ENCODE data around the gene RGS16. TPM values are rescaled to one million over a fixed set of nuclear protein-coding genes. Genes with fewer than 3 reads are reported as not detected.

Gene RGS16
- total RNA-seq, 1 donor from 2014 or later, result 1.9 TPM

GRCh38 chr1:182589520-182589919, 14.7 kb downstream of the RGS16 start:
- intact Hi-C loops (cut with DNase I), result no loop called here
- DNase-seq (ENCODE audit: low spot score), result no peak

- DNase-seq (ENCODE audit: low spot score), result peak; percentile 89
- intact Hi-C loops (cut with DNase I), result no loop called here
Observed at GRCh38 chr1:182588500-182589396, 15.4 kb downstream of the RGS16 start, which contains the start of gene RNASEL. TSS of gene RNASEL (minus strand) at chr1:182589256. CDS start at chr1:182586806, 2,450 bp downstream.

- intact Hi-C loops (cut with DNase I), result no loop called here
- no peak for DNase-seq (ENCODE audit: low spot score)
Observed at GRCh38 chr1:182587666-182588499, 16.3 kb downstream of the RGS16 start.

- intact Hi-C loops (cut with DNase I), result no loop called here
- no peak for DNase-seq (ENCODE audit: low spot score)
Observed at GRCh38 chr1:182587093-182587492, 17.1 kb downstream of the RGS16 start.

- intact Hi-C loops (cut with DNase I), result no loop called here
- no peak for DNase-seq (ENCODE audit: low spot score)
Observed at GRCh38 chr1:182586380-182586779, 17.8 kb downstream of the RGS16 start.

GRCh38 chr1:182584746-182585145, 19.4 kb downstream of the RGS16 start:
- DNase-seq (ENCODE audit: low spot score), result no peak
- intact Hi-C loops (cut with DNase I), result no loop called here

- intact Hi-C loops (cut with DNase I), result no loop called here
- DNase-seq (ENCODE audit: low spot score), result no peak
Observed at GRCh38 chr1:182580736-182581135, 23.5 kb downstream of the RGS16 start.

- DNase-seq (ENCODE audit: low spot score), result no peak
- intact Hi-C loops (cut with DNase I), result no loop called here
Observed at GRCh38 chr1:182575540-182576149, 28.5 kb downstream of the RGS16 start.

GRCh38 chr1:182574156-182574555, 30.0 kb downstream of the RGS16 start:
- no peak for DNase-seq (ENCODE audit: low spot score)
- intact Hi-C loops (cut with DNase I), result no loop called here

GRCh38 chr1:182570611-182570970, 33.6 kb downstream of the RGS16 start:
- intact Hi-C loops (cut with DNase I), result no loop called here
- no peak for DNase-seq (ENCODE audit: low spot score)

- no peak for DNase-seq (ENCODE audit: low spot score)
- intact Hi-C loops (cut with DNase I), result no loop called here
Observed at GRCh38 chr1:182569939-182570610, 34.1 kb downstream of the RGS16 start.

GRCh38 chr1:182568647-182569284, 35.4 kb downstream of the RGS16 start:
- DNase-seq (ENCODE audit: low spot score), result no peak
- intact Hi-C loops (cut with DNase I), result no loop called here

GRCh38 chr1:182567629-182568028, 36.6 kb downstream of the RGS16 start:
- intact Hi-C loops (cut with DNase I), result no loop called here
- no peak for DNase-seq (ENCODE audit: low spot score)

- intact Hi-C loops (cut with DNase I), result no loop called here
- DNase-seq (ENCODE audit: low spot score), result no peak
Observed at GRCh38 chr1:182565537-182565936, 38.7 kb downstream of the RGS16 start.

GRCh38 chr1:182564406-182565004, 39.7 kb downstream of the RGS16 start:
- intact Hi-C loops (cut with DNase I), result no loop called here
- no peak for DNase-seq (ENCODE audit: low spot score)

GRCh38 chr1:182563095-182563494, 41.1 kb downstream of the RGS16 start:
- no peak for DNase-seq (ENCODE audit: low spot score)
- intact Hi-C loops (cut with DNase I), result no loop called here

GRCh38 chr1:182561456-182561855, 42.7 kb downstream of the RGS16 start:
- intact Hi-C loops (cut with DNase I), result no loop called here

GRCh38 chr1:182560392-182560984, 43.7 kb downstream of the RGS16 start:
- no peak for DNase-seq (ENCODE audit: low spot score)
- intact Hi-C loops (cut with DNase I), result no loop called here

More at GRCh38 chr1:182561456-182561855, 42.7 kb downstream of the RGS16 start:
- no peak for DNase-seq (ENCODE audit: low spot score)
